ENCODE measurements around the gene GRM1.
"Not testable (repeated sequence)": the region's sequence is repeated elsewhere in the genome, so short reads cannot be mapped to it uniquely, and the experiment has no call there.

Gene GRM1

DNA sequence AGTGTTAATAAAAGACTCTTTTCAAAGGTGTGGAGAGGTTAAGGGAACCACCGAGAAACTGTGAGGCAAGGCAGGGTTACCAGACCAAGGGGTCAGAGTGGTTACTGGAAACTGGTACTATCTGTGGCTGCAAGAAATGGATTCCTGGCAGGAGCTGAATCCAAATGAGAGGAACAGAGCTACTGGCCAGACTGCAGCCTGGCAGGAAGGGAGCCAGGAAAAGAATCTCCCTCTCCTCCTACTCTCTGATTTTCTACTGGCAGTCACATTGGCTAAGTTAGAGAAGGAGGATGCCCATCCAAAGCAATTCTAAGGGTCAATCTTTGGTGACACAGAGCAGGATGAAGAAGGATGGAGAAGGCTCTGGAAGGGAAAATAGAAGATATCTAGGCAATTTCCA, 211.5 kb downstream of the GRM1 start:
- H3K4me3 ChIP-seq (ENCODE audit: low read depth, low read length), result no peak overlapping the region
- no peak overlapping the region for H3K27ac ChIP-seq
- H3K27me3 ChIP-seq (ENCODE audit: insufficient read depth, low read depth, severe bottlenecking), result peaks cover 3% of the 10 kb centered on the region
- H3K36me3 ChIP-seq, result no peaks in the 10 kb centered on the region
- no peak for DNase-seq
- TF ChIP-seq, protein P1, sequence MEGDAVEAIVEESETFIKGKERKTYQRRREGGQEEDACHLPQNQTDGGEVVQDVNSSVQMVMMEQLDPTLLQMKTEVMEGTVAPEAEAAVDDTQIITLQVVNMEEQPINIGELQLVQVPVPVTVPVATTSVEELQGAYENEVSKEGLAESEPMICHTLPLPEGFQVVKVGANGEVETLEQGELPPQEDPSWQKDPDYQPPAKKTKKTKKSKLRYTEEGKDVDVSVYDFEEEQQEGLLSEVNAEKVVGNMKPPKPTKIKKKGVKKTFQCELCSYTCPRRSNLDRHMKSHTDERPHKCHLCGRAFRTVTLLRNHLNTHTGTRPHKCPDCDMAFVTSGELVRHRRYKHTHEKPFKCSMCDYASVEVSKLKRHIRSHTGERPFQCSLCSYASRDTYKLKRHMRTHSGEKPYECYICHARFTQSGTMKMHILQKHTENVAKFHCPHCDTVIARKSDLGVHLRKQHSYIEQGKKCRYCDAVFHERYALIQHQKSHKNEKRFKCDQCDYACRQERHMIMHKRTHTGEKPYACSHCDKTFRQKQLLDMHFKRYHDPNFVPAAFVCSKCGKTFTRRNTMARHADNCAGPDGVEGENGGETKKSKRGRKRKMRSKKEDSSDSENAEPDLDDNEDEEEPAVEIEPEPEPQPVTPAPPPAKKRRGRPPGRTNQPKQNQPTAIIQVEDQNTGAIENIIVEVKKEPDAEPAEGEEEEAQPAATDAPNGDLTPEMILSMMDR (IDR thresholded peaks at IDR 0.05; ENCODE audit: low read depth, low read length), result no peak
- peaks cover 2% of the 10 kb centered on the region for H3K9me3 ChIP-seq (ENCODE audit: severe bottlenecking)

DNA sequence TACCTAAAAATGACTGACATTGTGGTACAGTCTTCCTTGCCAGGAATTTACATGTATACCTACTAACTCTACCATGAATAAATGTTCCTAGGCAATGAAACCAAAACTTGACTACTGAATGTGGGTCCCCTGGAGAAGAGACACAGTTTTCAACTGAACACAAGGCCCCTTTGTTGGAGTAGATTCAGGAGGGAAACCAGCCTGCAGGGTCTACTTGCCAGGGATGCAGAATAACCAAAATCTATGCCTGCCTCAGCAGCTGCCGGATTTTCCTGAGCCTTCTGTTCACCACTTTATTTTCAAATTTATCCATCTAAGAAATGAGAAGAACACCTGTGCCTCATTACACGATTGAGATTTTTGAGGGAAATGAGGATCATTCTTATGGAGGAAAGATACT, 211.9 kb downstream of the GRM1 start:
- TF ChIP-seq, protein P1 (IDR thresholded peaks at IDR 0.05; ENCODE audit: low read depth, low read length), result no peak
- H3K4me3 ChIP-seq (ENCODE audit: low read depth, low read length), result no peak overlapping the region
- DNase-seq, result no peak

DNA sequence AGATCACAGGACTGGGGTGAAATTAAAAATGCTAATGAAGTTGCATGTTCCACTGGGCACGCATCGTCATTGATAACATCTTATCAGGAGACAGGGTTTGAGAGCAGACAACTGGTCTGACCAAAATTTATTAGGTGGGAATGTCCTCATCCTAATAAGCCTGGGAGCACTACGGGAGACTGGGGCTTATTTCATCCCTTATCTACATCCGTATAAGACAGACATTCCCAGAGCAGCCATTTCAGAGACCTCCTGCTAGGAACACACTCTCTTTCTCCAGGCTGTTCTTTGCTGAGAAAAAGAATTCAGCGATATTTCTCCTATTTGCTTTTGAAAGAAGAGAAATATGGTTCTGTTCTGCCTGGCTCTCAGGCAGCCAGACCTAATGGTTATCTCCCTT, 214.8 kb downstream of the GRM1 start:
- DNase-seq; H3K36me3 ChIP-seq; H3K27ac ChIP-seq; H3K9me3 ChIP-seq (ENCODE audit: severe bottlenecking); H3K4me3 ChIP-seq (ENCODE audit: low read depth, low read length); H3K27me3 ChIP-seq (ENCODE audit: insufficient read depth, low read depth, severe bottlenecking): not testable (repeated sequence)

More for the DNA sequence above, 211.9 kb downstream of the GRM1 start:
- Histone ChIP-seq H3K9me3 (ENCODE audit: severe bottlenecking) (peaks cover 2% of the 10 kb centered on the region), H3K27ac (no peak overlapping the region), H3K27me3 (ENCODE audit: insufficient read depth, low read depth, severe bottlenecking) (peaks cover 3% of the 10 kb centered on the region), H3K36me3 (no peaks in the 10 kb centered on the region)

DNA sequence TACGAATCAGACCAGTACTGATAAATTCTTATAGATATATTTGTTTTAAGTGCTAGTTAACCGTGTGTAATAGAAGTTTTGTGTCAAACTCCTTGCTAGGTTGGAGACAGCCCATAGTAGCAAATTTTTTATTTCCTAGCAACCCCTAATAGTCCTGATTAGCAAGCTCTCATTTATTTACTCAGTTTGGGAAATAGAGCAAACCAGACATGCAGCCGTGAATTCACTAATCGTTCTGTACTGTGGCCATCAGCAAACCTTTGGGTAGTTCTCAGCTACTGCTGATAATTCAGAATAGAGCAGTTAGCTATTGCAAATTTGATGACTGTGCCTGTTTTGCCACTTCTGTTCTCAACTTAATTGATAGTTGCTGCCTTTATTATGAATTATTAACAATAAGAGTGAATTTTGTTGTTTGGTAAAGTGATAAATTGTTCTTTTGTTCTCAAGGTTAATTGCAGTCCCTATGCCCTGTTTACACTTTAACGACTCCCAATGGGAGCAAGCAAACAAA, 215.8 kb downstream of the GRM1 start:
- TF ChIP-seq, protein P1 (IDR thresholded peaks at IDR 0.05; ENCODE audit: low read depth, low read length), result no peak
- peaks cover 2% of the 10 kb centered on the region for H3K9me3 ChIP-seq (ENCODE audit: severe bottlenecking)
- DNase-seq, result no peak
- no peak overlapping the region for H3K4me3 ChIP-seq (ENCODE audit: low read depth, low read length)
- no peaks in the 10 kb centered on the region for H3K36me3 ChIP-seq
- no peaks in the 10 kb centered on the region for H3K27me3 ChIP-seq (ENCODE audit: insufficient read depth, low read depth, severe bottlenecking)
- H3K27ac ChIP-seq, result no peak overlapping the region

DNA sequence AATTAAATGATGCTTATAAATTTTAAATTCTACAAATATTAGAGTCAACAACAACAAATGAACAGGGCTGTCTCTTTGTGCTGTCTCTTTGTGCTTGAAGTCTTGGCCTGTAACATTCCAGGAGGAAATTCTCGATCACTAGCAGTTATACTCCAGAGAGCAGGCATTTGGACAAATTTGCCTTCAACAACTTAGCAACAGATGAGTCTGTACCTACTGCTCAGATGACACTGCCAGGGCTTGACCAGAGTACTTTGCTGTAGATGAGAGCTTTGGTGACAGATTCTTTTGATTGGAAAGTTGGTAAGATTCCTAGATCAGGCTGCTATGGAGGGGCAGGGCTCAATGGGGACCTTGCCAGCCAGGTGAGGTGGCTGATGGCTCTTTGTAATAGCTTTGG, 217.2 kb downstream of the GRM1 start:
- no peak for DNase-seq
- Histone ChIP-seq H3K27me3 (ENCODE audit: insufficient read depth, low read depth, severe bottlenecking) (no peaks in the 10 kb centered on the region), H3K4me3 (ENCODE audit: low read depth, low read length) (no peak overlapping the region), H3K9me3 (ENCODE audit: severe bottlenecking) (peaks cover 2% of the 10 kb centered on the region), H3K27ac (no peak overlapping the region), H3K36me3 (no peaks in the 10 kb centered on the region)
- TF ChIP-seq, protein P1 (IDR thresholded peaks at IDR 0.05; ENCODE audit: low read depth, low read length), result no peak

DNA sequence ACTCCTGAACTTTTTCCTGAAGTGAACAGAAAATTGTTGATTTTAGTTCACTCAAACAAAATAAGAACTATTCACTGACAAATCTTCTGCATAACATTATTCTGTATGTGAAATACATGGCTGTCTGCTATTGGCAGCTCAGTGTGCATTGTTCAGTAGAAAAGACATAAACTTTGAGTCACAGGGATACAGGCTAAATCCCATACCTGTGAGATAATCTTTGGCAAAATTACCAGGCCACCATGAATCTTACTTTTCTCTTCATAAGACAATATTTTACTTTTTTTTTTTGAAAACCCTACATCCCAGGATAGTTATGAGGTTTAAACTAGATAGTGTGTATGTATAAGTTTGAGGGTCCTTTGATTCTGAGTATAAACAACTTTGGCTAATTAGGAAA, 224.8 kb downstream of the GRM1 start:
- no peak overlapping the region for H3K27ac ChIP-seq
- no peak for DNase-seq
- H3K27me3 ChIP-seq (ENCODE audit: insufficient read depth, low read depth, severe bottlenecking), result no peaks in the 10 kb centered on the region
- no peak overlapping the region for H3K4me3 ChIP-seq (ENCODE audit: low read depth, low read length)
- TF ChIP-seq, protein P1 (IDR thresholded peaks at IDR 0.05; ENCODE audit: low read depth, low read length), result no peak
- H3K9me3 ChIP-seq (ENCODE audit: severe bottlenecking), result no peaks in the 10 kb centered on the region
- no peaks in the 10 kb centered on the region for H3K36me3 ChIP-seq
